Umbilical cord (tissue), 2 donors: ENCODE data around the gene ACTL6A. TPM values are rescaled to one million over a fixed set of nuclear protein-coding genes. Genes with fewer than 3 reads are reported as not detected.
A peak's percentile ranks its signal among the peaks of the same experiment; 100 is the strongest.

Source experiments
- DNase-seq: peaks from one replicate; pipeline ENCODE4 v3.0.0-alpha.2; 2015; ENCODE audit warnings: low spot score
- total RNA-seq: library from RNA; depleted of rRNA; stranded (reverse); fragments of >200 nt; gene quantifications from one replicate; pipeline ENCODE4 v1.2.3, GENCODE V29; 2014; ENCODE audit warnings: low replicate concordance; ENCODE audit not compliant: insufficient read depth

Gene ACTL6A
- total RNA-seq, 1 donor from 2014 or later, result 87.2 TPM

DNA sequence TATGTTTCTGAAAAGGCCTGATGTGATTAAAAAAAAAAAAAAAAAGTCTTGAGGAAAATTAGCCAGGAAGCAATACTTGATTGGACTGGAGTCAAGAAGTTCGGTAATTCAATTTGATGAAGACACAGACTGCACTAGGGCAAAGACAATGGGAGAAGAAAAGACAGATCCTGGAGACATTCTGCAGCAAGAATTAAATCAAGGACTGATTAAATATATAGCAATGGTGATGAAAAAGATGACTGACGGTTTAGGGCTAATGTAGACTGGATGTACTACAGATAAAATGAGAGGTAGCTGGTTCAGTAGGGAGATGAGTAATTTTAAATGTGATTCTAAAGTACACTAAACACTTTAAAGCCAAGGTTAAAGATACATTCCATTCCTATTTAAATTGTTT, 27.9 kb downstream of the ACTL6A start:
- no peak for DNase-seq

- no peak for DNase-seq
These were observed 28.6 kb downstream of the ACTL6A start for GRCh38 chr3:179591313-179591712.

- DNase-seq, result no peak
These were observed 36.8 kb downstream of the ACTL6A start for GRCh38 chr3:179599531-179599930.

- DNase-seq, result no peak
These were observed 40.6 kb downstream of the ACTL6A start for GRCh38 chr3:179603321-179603720.

GRCh38 chr3:179603831-179604230, 41.1 kb downstream of the ACTL6A start:
- no peak for DNase-seq

- DNase-seq, result peak; percentile 99
These were observed 41.8 kb downstream of the ACTL6A start, which contains the start of the genes MRPL47 and NDUFB5 for GRCh38 chr3:179604321-179605078. Gene MRPL47 (minus strand): TSS chr3:179604638. CDS start chr3:179604624, 14 bp downstream. Gene NDUFB5 (plus strand): TSS chr3:179604794. CDS start chr3:179604816, 22 bp downstream.

GRCh38 chr3:179606534-179607085, 43.9 kb downstream of the ACTL6A start:
- no peak for DNase-seq

GRCh38 chr3:179608931-179609720, 46.4 kb downstream of the ACTL6A start:
- DNase-seq, result no peak

DNA sequence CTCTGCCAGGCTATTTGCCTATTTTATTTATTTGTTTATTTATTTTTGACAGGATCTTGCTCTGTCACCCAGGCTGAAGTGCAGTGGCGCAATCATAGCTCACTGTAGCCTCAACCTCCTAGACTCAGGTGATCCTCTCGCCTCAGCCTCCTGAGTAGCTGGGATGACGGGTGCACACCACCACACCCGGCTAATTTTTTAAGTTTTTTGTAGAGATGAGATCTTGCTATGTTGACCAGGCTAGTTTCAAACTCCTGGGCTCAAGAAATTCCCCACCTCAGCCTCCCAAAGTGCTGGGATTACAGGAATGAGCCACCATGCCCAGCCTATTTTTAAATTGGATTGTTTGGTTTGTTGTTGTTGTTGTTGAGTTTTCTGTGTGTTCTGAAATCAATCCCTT, 47.3 kb downstream of the ACTL6A start:
- no peak for DNase-seq

DNA sequence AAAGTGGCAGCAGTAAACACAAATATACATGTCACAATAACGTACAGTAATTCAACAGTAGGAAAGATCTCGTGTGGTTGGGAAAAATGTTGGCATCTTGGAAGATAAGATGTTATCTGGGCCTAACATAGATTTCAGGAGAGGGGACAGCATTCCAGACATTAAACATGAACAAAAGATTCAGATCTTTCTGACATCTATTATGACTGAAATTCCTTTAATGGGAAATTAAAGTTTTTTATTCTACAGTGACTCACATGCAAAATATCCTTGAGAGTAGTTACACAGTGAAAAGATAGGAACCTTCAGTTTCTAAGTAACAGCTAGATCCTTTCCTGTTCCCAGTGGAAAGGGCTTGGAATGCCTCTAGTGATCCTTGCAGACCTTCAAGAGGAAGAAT, 51.1 kb downstream of the ACTL6A start:
- peak; percentile 25 for DNase-seq

DNA sequence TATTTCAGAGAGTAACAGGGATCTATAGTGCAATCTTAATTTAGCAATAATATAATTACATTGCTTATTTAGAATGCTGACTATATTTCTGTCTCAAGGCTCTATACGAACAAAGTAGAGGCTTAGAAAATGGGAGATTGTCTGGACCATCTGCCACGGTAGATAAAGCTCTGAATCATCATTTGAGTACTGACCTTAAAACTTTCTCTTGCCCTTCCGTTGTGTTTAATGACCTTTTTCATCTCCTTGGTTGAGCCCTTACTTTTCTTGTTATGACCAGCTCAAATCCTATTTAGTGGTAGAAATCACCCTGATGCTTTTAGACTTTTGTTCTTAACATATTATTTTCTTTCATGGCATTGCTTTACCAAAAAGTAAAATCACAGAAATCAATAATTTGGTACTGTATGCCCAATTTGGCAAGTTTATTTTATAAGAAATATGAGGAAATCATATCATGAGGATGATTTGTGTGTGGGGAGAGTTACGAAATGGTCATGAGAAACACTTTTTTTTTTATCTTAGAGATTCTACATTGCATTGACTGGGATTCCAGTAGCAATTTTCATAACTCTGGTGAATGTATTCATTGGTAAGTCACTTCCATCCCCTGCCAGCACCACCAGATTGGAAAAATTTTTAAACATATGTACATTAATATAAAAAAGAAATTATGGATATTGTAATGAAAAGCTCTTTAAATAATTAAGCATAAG, 52.9 kb downstream of the ACTL6A start:
- DNase-seq, result no peak

GRCh38 chr3:179622023-179622422, 59.3 kb downstream of the ACTL6A start:
- DNase-seq, result no peak

DNA sequence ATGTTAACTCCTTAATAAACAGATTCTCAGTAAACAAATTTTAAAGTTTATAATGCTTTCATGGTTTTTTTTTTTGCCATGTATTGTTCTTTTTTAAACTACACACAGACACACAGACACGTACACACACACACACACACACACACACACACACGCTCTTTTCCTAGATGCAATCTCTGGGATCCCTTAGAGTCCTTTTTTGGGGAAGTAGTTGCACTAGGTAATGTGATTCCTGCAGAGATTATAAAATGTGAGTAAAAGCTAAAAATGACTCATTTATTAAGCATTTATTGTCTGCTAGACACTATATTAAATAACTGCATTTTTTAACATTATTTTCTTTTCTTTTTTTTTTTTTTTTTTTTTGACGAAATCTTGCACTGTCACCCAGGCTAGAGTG, 61.7 kb downstream of the ACTL6A start:
- DNase-seq, result no peak

GRCh38 chr3:179630753-179631451, 68.2 kb downstream of the ACTL6A start:
- DNase-seq, result no peak

Other genes with a start within 250 kb of the ACTL6A start
- 30.1 TPM for gene ZNF639, start 239.9 kb upstream of the ACTL6A start, total RNA-seq
- gene MFN1, start 215.2 kb upstream of the ACTL6A start, total RNA-seq, result 59.5 TPM
- gene GNB4, start 111.5 kb upstream of the ACTL6A start, total RNA-seq, result 102 TPM
- gene MRPL47, start 41.7 kb downstream of the ACTL6A start, total RNA-seq, result 25.5 TPM
- 76.1 TPM for gene NDUFB5, start 41.9 kb downstream of the ACTL6A start, total RNA-seq
- gene USP13, start 90.1 kb downstream of the ACTL6A start, total RNA-seq, result 11.1 TPM